Measurements from ENCODE around the gene KCTD16. TPM values are rescaled to one million over a fixed set of nuclear protein-coding genes. Genes with fewer than 3 reads are reported as not detected.
A peak's percentile ranks its signal among the peaks of the same experiment; 100 is the strongest.

Gene KCTD16
- total and polyA plus RNA-seq, 2 experiments from 2014 or later = 0.02 to 0.76 TPM

DNA sequence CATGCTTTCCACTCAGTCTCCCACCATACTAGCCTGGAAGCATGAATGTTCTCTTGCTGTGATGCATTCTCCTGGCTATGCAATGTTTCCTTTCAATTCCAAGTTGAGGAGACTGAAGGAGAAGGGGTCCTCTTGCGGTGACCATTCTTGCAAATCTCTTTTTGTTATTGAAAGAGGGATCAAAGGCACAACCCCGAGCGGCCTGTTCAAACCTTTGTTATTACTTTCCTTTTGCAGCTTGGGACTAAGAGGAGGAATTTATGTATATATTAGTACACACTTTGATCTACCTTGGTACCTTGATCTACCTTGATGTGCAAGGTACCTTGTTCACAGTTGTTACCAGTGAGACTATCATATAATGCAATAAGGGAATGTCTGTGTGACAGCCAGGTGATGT, 147.3 kb downstream of the KCTD16 start:
- H3K4me3 Mint-ChIP-seq = peak overlapping the region; percentile 29; the same call in 1 of the 3 replicates
- no peak overlapping the region for H2AFZ ChIP-seq
- no peaks in the 10 kb centered on the region for H3K79me2 ChIP-seq (replicated peaks; ENCODE audit: insufficient read depth)
- H3K9me2 ChIP-seq (ENCODE audit: insufficient read depth) = 0 out of 2 replicates have a peak, but pooled peaks cover 4% of the 10 kb centered on the region
- H3K4me1 ChIP-seq (ENCODE audit: insufficient read depth) = peaks cover 26% of the 10 kb centered on the region
- H3K4me3 ChIP-seq = peak overlapping the region; percentile 9; the same call in 1 of the 2 replicates
- no peaks in the 10 kb centered on the region; the same call in 2 of the 3 replicates for H3K36me3 Mint-ChIP-seq (ENCODE audit: low read depth)
- H3K36me3 ChIP-seq (ENCODE audit: insufficient read depth) = no peaks in the 10 kb centered on the region
- H3K27ac ChIP-seq (ENCODE audit: low read depth) = no peak overlapping the region
- H3K4me1 Mint-ChIP-seq = peaks cover 21% of the 10 kb centered on the region
- no peaks in the 10 kb centered on the region for H3K27me3 Mint-ChIP-seq (ENCODE audit: insufficient read depth, low read depth, poor library complexity)
- H3K27me3 ChIP-seq (ENCODE audit: insufficient read depth) = no peaks in the 10 kb centered on the region
- no peaks in the 10 kb centered on the region for H3F3A ChIP-seq (replicated peaks; ENCODE audit: low read depth)
- peak; percentile 54 for DNase-seq (ENCODE audit: low spot score)
- H3K4me2 ChIP-seq = peak overlapping the region; percentile 14
- no peaks in the 10 kb centered on the region for H4K20me1 ChIP-seq (replicated peaks; ENCODE audit: insufficient read depth)
- no peak for TF ChIP-seq EZH2 (IDR thresholded peaks at IDR 0.05; ENCODE audit: low read depth, unreplicated experiment)
- TF ChIP-seq JUNB (IDR thresholded peaks at IDR 0.05; ENCODE audit: unreplicated experiment) = no peak
- 0 out of 2 replicates have a peak, but pooled peaks have one; percentile 1 for TF ChIP-seq NANOG (IDR thresholded peaks at IDR 0.05; ENCODE audit: borderline replicate concordance)
- TF ChIP-seq, protein P1, sequence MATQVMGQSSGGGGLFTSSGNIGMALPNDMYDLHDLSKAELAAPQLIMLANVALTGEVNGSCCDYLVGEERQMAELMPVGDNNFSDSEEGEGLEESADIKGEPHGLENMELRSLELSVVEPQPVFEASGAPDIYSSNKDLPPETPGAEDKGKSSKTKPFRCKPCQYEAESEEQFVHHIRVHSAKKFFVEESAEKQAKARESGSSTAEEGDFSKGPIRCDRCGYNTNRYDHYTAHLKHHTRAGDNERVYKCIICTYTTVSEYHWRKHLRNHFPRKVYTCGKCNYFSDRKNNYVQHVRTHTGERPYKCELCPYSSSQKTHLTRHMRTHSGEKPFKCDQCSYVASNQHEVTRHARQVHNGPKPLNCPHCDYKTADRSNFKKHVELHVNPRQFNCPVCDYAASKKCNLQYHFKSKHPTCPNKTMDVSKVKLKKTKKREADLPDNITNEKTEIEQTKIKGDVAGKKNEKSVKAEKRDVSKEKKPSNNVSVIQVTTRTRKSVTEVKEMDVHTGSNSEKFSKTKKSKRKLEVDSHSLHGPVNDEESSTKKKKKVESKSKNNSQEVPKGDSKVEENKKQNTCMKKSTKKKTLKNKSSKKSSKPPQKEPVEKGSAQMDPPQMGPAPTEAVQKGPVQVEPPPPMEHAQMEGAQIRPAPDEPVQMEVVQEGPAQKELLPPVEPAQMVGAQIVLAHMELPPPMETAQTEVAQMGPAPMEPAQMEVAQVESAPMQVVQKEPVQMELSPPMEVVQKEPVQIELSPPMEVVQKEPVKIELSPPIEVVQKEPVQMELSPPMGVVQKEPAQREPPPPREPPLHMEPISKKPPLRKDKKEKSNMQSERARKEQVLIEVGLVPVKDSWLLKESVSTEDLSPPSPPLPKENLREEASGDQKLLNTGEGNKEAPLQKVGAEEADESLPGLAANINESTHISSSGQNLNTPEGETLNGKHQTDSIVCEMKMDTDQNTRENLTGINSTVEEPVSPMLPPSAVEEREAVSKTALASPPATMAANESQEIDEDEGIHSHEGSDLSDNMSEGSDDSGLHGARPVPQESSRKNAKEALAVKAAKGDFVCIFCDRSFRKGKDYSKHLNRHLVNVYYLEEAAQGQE (IDR thresholded peaks at IDR 0.05; ENCODE audit: unreplicated experiment) = no peak
- TF ChIP-seq, protein P2, sequence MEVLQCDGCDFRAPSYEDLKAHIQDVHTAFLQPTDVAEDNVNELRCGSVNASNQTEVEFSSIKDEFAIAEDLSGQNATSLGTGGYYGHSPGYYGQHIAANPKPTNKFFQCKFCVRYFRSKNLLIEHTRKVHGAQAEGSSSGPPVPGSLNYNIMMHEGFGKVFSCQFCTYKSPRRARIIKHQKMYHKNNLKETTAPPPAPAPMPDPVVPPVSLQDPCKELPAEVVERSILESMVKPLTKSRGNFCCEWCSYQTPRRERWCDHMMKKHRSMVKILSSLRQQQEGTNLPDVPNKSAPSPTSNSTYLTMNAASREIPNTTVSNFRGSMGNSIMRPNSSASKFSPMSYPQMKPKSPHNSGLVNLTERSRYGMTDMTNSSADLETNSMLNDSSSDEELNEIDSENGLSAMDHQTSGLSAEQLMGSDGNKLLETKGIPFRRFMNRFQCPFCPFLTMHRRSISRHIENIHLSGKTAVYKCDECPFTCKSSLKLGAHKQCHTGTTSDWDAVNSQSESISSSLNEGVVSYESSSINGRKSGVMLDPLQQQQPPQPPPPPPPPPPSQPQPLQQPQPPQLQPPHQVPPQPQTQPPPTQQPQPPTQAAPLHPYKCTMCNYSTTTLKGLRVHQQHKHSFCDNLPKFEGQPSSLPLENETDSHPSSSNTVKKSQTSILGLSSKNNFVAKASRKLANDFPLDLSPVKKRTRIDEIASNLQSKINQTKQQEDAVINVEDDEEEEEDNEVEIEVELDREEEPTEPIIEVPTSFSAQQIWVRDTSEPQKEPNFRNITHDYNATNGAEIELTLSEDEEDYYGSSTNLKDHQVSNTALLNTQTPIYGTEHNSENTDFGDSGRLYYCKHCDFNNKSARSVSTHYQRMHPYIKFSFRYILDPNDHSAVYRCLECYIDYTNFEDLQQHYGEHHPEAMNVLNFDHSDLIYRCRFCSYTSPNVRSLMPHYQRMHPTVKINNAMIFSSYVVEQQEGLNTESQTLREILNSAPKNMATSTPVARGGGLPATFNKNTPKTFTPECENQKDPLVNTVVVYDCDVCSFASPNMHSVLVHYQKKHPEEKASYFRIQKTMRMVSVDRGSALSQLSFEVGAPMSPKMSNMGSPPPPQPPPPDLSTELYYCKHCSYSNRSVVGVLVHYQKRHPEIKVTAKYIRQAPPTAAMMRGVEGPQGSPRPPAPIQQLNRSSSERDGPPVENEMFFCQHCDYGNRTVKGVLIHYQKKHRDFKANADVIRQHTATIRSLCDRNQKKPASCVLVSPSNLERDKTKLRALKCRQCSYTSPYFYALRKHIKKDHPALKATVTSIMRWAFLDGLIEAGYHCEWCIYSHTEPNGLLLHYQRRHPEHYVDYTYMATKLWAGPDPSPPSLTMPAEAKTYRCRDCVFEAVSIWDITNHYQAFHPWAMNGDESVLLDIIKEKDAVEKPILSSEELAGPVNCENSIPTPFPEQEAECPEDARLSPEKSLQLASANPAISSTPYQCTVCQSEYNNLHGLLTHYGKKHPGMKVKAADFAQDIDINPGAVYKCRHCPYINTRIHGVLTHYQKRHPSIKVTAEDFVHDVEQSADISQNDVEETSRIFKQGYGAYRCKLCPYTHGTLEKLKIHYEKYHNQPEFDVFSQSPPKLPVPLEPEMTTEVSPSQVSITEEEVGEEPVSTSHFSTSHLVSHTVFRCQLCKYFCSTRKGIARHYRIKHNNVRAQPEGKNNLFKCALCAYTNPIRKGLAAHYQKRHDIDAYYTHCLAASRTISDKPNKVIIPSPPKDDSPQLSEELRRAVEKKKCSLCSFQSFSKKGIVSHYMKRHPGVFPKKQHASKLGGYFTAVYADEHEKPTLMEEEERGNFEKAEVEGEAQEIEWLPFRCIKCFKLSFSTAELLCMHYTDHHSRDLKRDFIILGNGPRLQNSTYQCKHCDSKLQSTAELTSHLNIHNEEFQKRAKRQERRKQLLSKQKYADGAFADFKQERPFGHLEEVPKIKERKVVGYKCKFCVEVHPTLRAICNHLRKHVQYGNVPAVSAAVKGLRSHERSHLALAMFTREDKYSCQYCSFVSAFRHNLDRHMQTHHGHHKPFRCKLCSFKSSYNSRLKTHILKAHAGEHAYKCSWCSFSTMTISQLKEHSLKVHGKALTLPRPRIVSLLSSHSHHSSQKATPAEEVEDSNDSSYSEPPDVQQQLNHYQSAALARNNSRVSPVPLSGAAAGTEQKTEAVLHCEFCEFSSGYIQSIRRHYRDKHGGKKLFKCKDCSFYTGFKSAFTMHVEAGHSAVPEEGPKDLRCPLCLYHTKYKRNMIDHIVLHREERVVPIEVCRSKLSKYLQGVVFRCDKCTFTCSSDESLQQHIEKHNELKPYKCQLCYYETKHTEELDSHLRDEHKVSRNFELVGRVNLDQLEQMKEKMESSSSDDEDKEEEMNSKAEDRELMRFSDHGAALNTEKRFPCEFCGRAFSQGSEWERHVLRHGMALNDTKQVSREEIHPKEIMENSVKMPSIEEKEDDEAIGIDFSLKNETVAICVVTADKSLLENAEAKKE (CRISPR knock-in tag; IDR thresholded peaks at IDR 0.05) = peak; percentile 99
- no peak overlapping the region for H3K27ac Mint-ChIP-seq
- no peaks in the 10 kb centered on the region; the same call in 2 of the 3 replicates for H3K9me3 Mint-ChIP-seq
- peak; percentile 78 for ATAC-seq
